ENCODE data around the gene APBA2. TPM values are rescaled to one million over a fixed set of nuclear protein-coding genes. Genes with fewer than 3 reads are reported as not detected.

Gene APBA2
- total RNA-seq, 1 experiment from 2014 or later = not detected

GRCh38 chr15:29116970-29117700, 231.4 kb downstream of the APBA2 start:
- H3K4me1 ChIP-seq = no peaks in the 10 kb centered on the region
- Mint-ChIP-seq H3K9me3 (ENCODE audit: unreplicated experiment) (no peaks in the 10 kb centered on the region), H3K27ac (ENCODE audit: unreplicated experiment) (no peak overlapping the region), H3K4me3 (ENCODE audit: unreplicated experiment) (no peak overlapping the region), H3K36me3 (ENCODE audit: insufficient read depth, unreplicated experiment) (peaks cover 6% of the 10 kb centered on the region), H3K4me1 (ENCODE audit: low read depth, unreplicated experiment) (peaks cover 6% of the 10 kb centered on the region), H3K27me3 (ENCODE audit: insufficient read depth, unreplicated experiment) (peaks cover 9% of the 10 kb centered on the region)
- H3K4me3 ChIP-seq (ENCODE audit: low read depth, low read length) = no peak overlapping the region
- no peak for DNase-seq
- ChIA-PET POLR2A (interaction anchor here (0.5 to 0.7 kb wide), 2 partner anchors 10 to 245 kb away, joined by 3 read pairs; no protein-coding TSS in a partner anchor), CTCF (interaction anchor here (0.7 to 1.7 kb wide), 2 partner anchors 13 to 65 kb away, joined by 3 to 5 read pairs; no protein-coding TSS in a partner anchor)
- no TSS peak for BruUV-seq (replicated peaks)
- TF ChIP-seq CTCF (IDR thresholded peaks at IDR 0.05; ENCODE audit: insufficient read depth in 1 of 2, low read depth in 1 of 2, low read length in 1 of 2, severe bottlenecking in 1 of 2, unreplicated experiment in 1 of 2) = no peak
- intact Hi-C loops (cut with micrococcal nuclease; ENCODE audit: unreplicated experiment) = no loop called here
- no peaks in the 10 kb centered on the region for H3K27me3 ChIP-seq (replicated peaks; ENCODE audit: control insufficient read depth, insufficient read depth, low read length)
- H3K36me3 ChIP-seq (ENCODE audit: control insufficient read depth, insufficient read depth, low read length) = no peaks in the 10 kb centered on the region
- H3K9me3 ChIP-seq = no peaks in the 10 kb centered on the region

- TF ChIP-seq CTCF (IDR thresholded peaks at IDR 0.05; ENCODE audit: insufficient read depth in 1 of 2, low read depth in 1 of 2, low read length in 1 of 2, severe bottlenecking in 1 of 2, unreplicated experiment in 1 of 2) = no peak
- no peaks in the 10 kb centered on the region for H3K9me3 ChIP-seq
- peaks cover 6% of the 10 kb centered on the region for H3K27me3 Mint-ChIP-seq (ENCODE audit: insufficient read depth, unreplicated experiment)
- H3K36me3 ChIP-seq (ENCODE audit: control insufficient read depth, insufficient read depth, low read length) = no peaks in the 10 kb centered on the region
- H3K36me3 Mint-ChIP-seq (ENCODE audit: insufficient read depth, unreplicated experiment) = peaks cover 6% of the 10 kb centered on the region
- no peaks in the 10 kb centered on the region for H3K27me3 ChIP-seq (replicated peaks; ENCODE audit: control insufficient read depth, insufficient read depth, low read length)
- peaks cover 6% of the 10 kb centered on the region for H3K4me1 Mint-ChIP-seq (ENCODE audit: low read depth, unreplicated experiment)
- no peak overlapping the region for H3K4me3 ChIP-seq (ENCODE audit: low read depth, low read length)
- ChIA-PET CTCF (no interaction called here), POLR2A (no interaction called here)
- H3K9me3 Mint-ChIP-seq (ENCODE audit: unreplicated experiment) = no peaks in the 10 kb centered on the region
- no peaks in the 10 kb centered on the region for H3K4me1 ChIP-seq
- no peak for DNase-seq
- no peak overlapping the region for H3K4me3 Mint-ChIP-seq (ENCODE audit: unreplicated experiment)
- intact Hi-C loops (cut with micrococcal nuclease; ENCODE audit: unreplicated experiment) = no loop called here
- no TSS peak for BruUV-seq (replicated peaks)
- H3K27ac Mint-ChIP-seq (ENCODE audit: unreplicated experiment) = no peak overlapping the region
Measured at GRCh38 chr15:29117778-29118177, 232.0 kb downstream of the APBA2 start.

GRCh38 chr15:29119847-29120246, 234.1 kb downstream of the APBA2 start:
- Mint-ChIP-seq H3K4me1 (ENCODE audit: low read depth, unreplicated experiment) (peaks cover under 1% of the 10 kb centered on the region), H3K4me3 (ENCODE audit: unreplicated experiment) (no peak overlapping the region), H3K9me3 (ENCODE audit: unreplicated experiment) (no peaks in the 10 kb centered on the region), H3K36me3 (ENCODE audit: insufficient read depth, unreplicated experiment) (peaks cover 1% of the 10 kb centered on the region), H3K27me3 (ENCODE audit: insufficient read depth, unreplicated experiment) (no peaks in the 10 kb centered on the region), H3K27ac (ENCODE audit: unreplicated experiment) (no peak overlapping the region)
- BruUV-seq (replicated peaks) = no TSS peak
- TF ChIP-seq CTCF (IDR thresholded peaks at IDR 0.05; ENCODE audit: insufficient read depth in 1 of 2, low read depth in 1 of 2, low read length in 1 of 2, severe bottlenecking in 1 of 2, unreplicated experiment in 1 of 2) = no peak
- ChIA-PET POLR2A (no interaction called here), CTCF (no interaction called here)
- intact Hi-C loops (cut with micrococcal nuclease; ENCODE audit: unreplicated experiment) = no loop called here
- Histone ChIP-seq H3K4me3 (ENCODE audit: low read depth, low read length) (no peak overlapping the region), H3K36me3 (ENCODE audit: control insufficient read depth, insufficient read depth, low read length) (no peaks in the 10 kb centered on the region), H3K9me3 (no peaks in the 10 kb centered on the region), H3K4me1 (no peaks in the 10 kb centered on the region), H3K27me3 (replicated peaks; ENCODE audit: control insufficient read depth, insufficient read depth, low read length) (no peaks in the 10 kb centered on the region)
- DNase-seq = no peak
